GM23338 (cell line): ENCODE measurements around the gene ATP2A3. TPM values are rescaled to one million over a fixed set of nuclear protein-coding genes. Genes with fewer than 3 reads are reported as not detected.

Experiments used
- ATAC-seq: fragments of 200-7000 bp; cut with Tn5 transposase; 3 replicates; pipeline ENCODE4 v1.9.1; 2020
- DNase-seq: peaks from one replicate; pipeline ENCODE4 v3.0.0-alpha.2; 2015; ENCODE audit warnings: low spot score
- H2AFZ ChIP-seq: fragments of 200-600 bp; sonication (generic); 2 replicates; pipeline ENCODE4 v1.8.0; 2016; ENCODE audit warnings: antibody characterized with exemption, mild to moderate bottlenecking, moderate library complexity
- H3F3A ChIP-seq: fragments of 200-600 bp; sonication (generic); replicated peaks from 2 replicates; pipeline ENCODE4 v1.8.0; 2017; ENCODE audit warnings: antibody characterized with exemption, mixed run types, low read depth
- H3K27ac ChIP-seq: fragments of 200-600 bp; sonication (generic); 2 replicates; pipeline ENCODE4 v1.6.1; 2016; ENCODE audit warnings: low read depth
- H3K27me3 ChIP-seq: fragments of 200-600 bp; sonication (generic); 2 replicates; pipeline ENCODE4 v1.8.0; 2016; ENCODE audit warnings: mild to moderate bottlenecking, mixed run types, moderate library complexity; ENCODE audit not compliant: insufficient read depth
- H3K36me3 ChIP-seq: fragments of 200-600 bp; sonication (generic); 2 replicates; pipeline ENCODE4 v1.8.0; 2016; ENCODE audit warnings: mild to moderate bottlenecking; ENCODE audit not compliant: insufficient read depth
- H3K4me1 ChIP-seq: fragments of 200-600 bp; sonication (generic); 2 replicates; pipeline ENCODE4 v1.8.0; 2016; ENCODE audit warnings: mild to moderate bottlenecking, moderate library complexity; ENCODE audit not compliant: insufficient read depth
- H3K4me2 ChIP-seq: fragments of 200-600 bp; sonication (generic); 2 replicates; pipeline ENCODE4 v1.7.1; 2017; ENCODE audit warnings: mixed run types
- H3K4me3 ChIP-seq: fragments of 200-600 bp; sonication (generic); 2 replicates; pipeline ENCODE4 v1.6.1; 2016; ENCODE audit warnings: mixed run types
- H3K79me2 ChIP-seq: fragments of 200-600 bp; sonication (generic); replicated peaks from 2 replicates; pipeline ENCODE4 v1.8.0; 2017; ENCODE audit warnings: mild to moderate bottlenecking; ENCODE audit not compliant: insufficient read depth
- H3K9me2 ChIP-seq: fragments of 200-600 bp; sonication (generic); 2 replicates; pipeline ENCODE4 v1.8.0; 2017; ENCODE audit not compliant: insufficient read depth
- H4K20me1 ChIP-seq: fragments of 200-600 bp; sonication (generic); replicated peaks from 2 replicates; pipeline ENCODE4 v1.8.0; 2017; ENCODE audit warnings: mild to moderate bottlenecking; ENCODE audit not compliant: insufficient read depth
- H3K27ac Mint-ChIP-seq: 2 replicates; pipeline ENCODE4 v1.8.0; 2020; ENCODE audit warnings: inconsistent platforms, mild to moderate bottlenecking, moderate library complexity, mixed read lengths
- H3K27me3 Mint-ChIP-seq: 3 replicates; pipeline ENCODE4 v1.8.0; 2022; ENCODE audit warnings: low read depth, mild to moderate bottlenecking, moderate library complexity, mixed read lengths, inconsistent platforms; ENCODE audit not compliant: insufficient read depth, poor library complexity
- H3K36me3 Mint-ChIP-seq: 3 replicates; pipeline ENCODE4 v1.8.0; 2021; ENCODE audit warnings: low read depth, mild to moderate bottlenecking, inconsistent platforms, moderate library complexity, mixed read lengths
- H3K4me1 Mint-ChIP-seq: 3 replicates; pipeline ENCODE4 v1.8.0; 2020; ENCODE audit warnings: mild to moderate bottlenecking, inconsistent platforms, mixed read lengths
- H3K4me3 Mint-ChIP-seq: 3 replicates; pipeline ENCODE4 v1.8.0; 2021; ENCODE audit warnings: moderate library complexity, mild to moderate bottlenecking, inconsistent platforms, mixed read lengths
- H3K9me3 Mint-ChIP-seq: 3 replicates; pipeline ENCODE4 v1.8.0; 2020; ENCODE audit warnings: moderate library complexity, mild to moderate bottlenecking, inconsistent platforms, mixed read lengths
- CREB1 ChIP-seq: fragments of 250-450 bp; sonication (Bioruptor Pico); IDR thresholded peaks from 2 replicates; pipeline ENCODE4 v1.5.0; 2020; ENCODE audit warnings: low read depth, mild to moderate bottlenecking, moderate library complexity
- CTCF ChIP-seq, 2 experiments: fragments of 200-600 bp in 1 of 2; sonication (generic) in 1 of 2; conservative IDR thresholded peaks; 2 replicates each; pipeline versions ENCODE4 v1.5.1 to v1.6.1; 2016 to 2017; ENCODE audit warnings: antibody characterized with exemption in 2 of 2, low read depth in 2 of 2, mild to moderate bottlenecking in 2 of 2, moderate library complexity in 1 of 2
- EZH2 ChIP-seq: fragments of 200-600 bp; sonication (generic); IDR thresholded peaks from one replicate; pipeline ENCODE4 v1.8.0; 2017; ENCODE audit warnings: antibody characterized with exemption, mild to moderate bottlenecking, low read depth; ENCODE audit not compliant: unreplicated experiment
- EZH2phosphoT487 ChIP-seq: fragments of 200-600 bp; sonication (generic); IDR thresholded peaks from one replicate; pipeline ENCODE4 v1.8.1; 2018; ENCODE audit warnings: antibody characterized with exemption; ENCODE audit not compliant: unreplicated experiment
- JUNB ChIP-seq: IDR thresholded peaks from one replicate; pipeline ENCODE4 v1.6.1; 2016; ENCODE audit warnings: antibody characterized with exemption; ENCODE audit not compliant: unreplicated experiment
- NANOG ChIP-seq: IDR thresholded peaks from 2 replicates; pipeline ENCODE4 v1.6.1; 2016; ENCODE audit warnings: antibody characterized with exemption, borderline replicate concordance
- POLR2AphosphoS5 ChIP-seq: IDR thresholded peaks from 2 replicates; pipeline ENCODE4 v1.6.1; 2016; ENCODE audit warnings: antibody characterized with exemption, low read depth
- STAT1 ChIP-seq: IDR thresholded peaks from one replicate; pipeline ENCODE4 v1.6.1; 2016; ENCODE audit warnings: antibody characterized with exemption; ENCODE audit not compliant: unreplicated experiment
- ZNF114 ChIP-seq: fragments of 250-450 bp; sonication (Bioruptor Pico); IDR thresholded peaks from 2 replicates; pipeline ENCODE4 v1.5.0; 2020; ENCODE audit warnings: mild to moderate bottlenecking, moderate library complexity
- ZNF331 ChIP-seq: fragments of 250-450 bp; sonication (Bioruptor Pico); IDR thresholded peaks from 2 replicates; pipeline ENCODE4 v1.5.0; 2020; ENCODE audit warnings: low read depth, mild to moderate bottlenecking, moderate library complexity
- ZNF462 ChIP-seq: fragments of 250-450 bp; sonication (Bioruptor Pico); IDR thresholded peaks from 2 replicates; pipeline ENCODE4 v1.5.0; 2020; ENCODE audit warnings: mild to moderate bottlenecking, moderate library complexity
- polyA plus RNA-seq: library from polyadenylated mRNA; unstranded; fragments of >200 nt; fragmentation: Nextera tagmentation; extraction: Ambion mirVana; gene quantifications from 2 replicates; pipeline ENCODE4 v1.2.1, GENCODE V29; 2016
- total RNA-seq: library from RNA; depleted of rRNA; stranded (reverse); fragments of >200 nt; shearing (Covaris generic); gene quantifications from 2 replicates; pipeline ENCODE4 v1.2.3, GENCODE V29; 2014
- TF ChIP-seq, protein P1 (sequence below): IDR thresholded peaks from one replicate; pipeline ENCODE4 v1.6.1; 2018; ENCODE audit warnings: antibody characterized with exemption; ENCODE audit not compliant: unreplicated experiment
- TF ChIP-seq, protein P2 (sequence below): IDR thresholded peaks from 2 replicates; pipeline ENCODE4 v1.6.1; 2016; ENCODE audit warnings: antibody characterized with exemption

ATP2A3 gene
- total and polyA plus RNA-seq, 2 experiments from 2014 or later = 9.6 to 35.2 TPM

DNA sequence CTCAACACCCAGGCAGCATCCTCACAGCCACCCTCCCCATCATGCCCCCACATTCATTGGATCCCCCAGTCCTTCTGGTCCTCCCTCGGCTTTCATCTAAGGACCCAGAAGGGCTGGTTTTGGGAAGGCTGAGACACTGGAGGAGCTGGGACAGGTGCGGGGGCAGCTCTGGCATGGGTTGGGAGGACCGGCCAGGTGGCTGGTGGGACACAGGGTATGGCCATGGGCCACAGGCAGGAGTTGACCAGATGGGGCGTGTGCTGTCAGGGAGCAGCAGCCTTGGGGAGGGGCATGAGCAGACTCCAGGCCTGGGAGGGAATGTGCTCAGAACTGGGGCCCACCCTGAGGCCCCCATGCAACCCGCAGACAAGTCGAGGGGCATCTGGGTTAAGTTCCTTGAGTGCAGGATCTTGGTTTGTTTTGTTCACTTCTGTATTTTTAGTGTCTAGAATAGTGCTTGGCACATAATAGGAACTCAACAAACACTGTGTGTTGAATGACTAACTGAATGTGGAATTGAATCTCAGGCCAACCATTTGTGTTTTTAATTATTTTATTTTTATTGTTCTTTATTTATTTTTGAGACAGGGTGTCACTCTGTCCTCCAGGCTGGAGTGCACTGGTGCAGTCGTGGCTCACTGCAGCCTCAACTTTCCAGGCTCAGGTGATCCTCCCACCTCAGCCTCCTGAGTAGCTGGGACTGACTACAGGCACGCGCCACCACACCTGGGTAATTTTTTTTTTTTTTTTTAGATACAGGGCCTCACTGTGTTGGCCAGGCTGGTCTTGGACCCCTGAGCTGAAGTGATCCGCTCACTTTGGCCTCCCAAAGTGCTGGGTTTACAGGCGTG, 53.6 kb downstream of the ATP2A3 start:
- Histone ChIP-seq H3K79me2 (no peaks in the 10 kb centered on the region), H3K36me3 (no peaks in the 10 kb centered on the region), H2AFZ (no peak overlapping the region), H3K4me2 (no peak overlapping the region), H3K4me1 (no peaks in the 10 kb centered on the region; the same call in 1 of the 2 replicates), H4K20me1 (no peaks in the 10 kb centered on the region), H3K4me3 (no peak overlapping the region), H3F3A (no peaks in the 10 kb centered on the region), H3K27me3 (no peaks in the 10 kb centered on the region), H3K27ac (no peak overlapping the region), H3K9me2 (no peaks in the 10 kb centered on the region)
- Mint-ChIP-seq H3K36me3 (no peaks in the 10 kb centered on the region), H3K27ac (no peak overlapping the region), H3K4me1 (peaks cover 7% of the 10 kb centered on the region; the same call in 2 of the 3 replicates), H3K27me3 (peaks cover 9% of the 10 kb centered on the region), H3K9me3 (no peaks in the 10 kb centered on the region), H3K4me3 (no peak overlapping the region)
- ATAC-seq (no peak), DNase-seq (no peak)
- TF ChIP-seq EZH2phosphoT487 (no peak), EZH2 (no peak), STAT1 (no peak), CTCF (conservative IDR thresholded peaks at IDR 0.05; ENCODE audit: low read depth in 2 of 2) (no peak), CREB1 (CRISPR knock-in tag) (no peak), ZNF462 (CRISPR knock-in tag) (no peak), ZNF331 (CRISPR knock-in tag) (no peak), ZNF114 (CRISPR knock-in tag) (no peak), NANOG (no peak), POLR2AphosphoS5 (no peak), JUNB (no peak)
- TF ChIP-seq, protein P1, sequence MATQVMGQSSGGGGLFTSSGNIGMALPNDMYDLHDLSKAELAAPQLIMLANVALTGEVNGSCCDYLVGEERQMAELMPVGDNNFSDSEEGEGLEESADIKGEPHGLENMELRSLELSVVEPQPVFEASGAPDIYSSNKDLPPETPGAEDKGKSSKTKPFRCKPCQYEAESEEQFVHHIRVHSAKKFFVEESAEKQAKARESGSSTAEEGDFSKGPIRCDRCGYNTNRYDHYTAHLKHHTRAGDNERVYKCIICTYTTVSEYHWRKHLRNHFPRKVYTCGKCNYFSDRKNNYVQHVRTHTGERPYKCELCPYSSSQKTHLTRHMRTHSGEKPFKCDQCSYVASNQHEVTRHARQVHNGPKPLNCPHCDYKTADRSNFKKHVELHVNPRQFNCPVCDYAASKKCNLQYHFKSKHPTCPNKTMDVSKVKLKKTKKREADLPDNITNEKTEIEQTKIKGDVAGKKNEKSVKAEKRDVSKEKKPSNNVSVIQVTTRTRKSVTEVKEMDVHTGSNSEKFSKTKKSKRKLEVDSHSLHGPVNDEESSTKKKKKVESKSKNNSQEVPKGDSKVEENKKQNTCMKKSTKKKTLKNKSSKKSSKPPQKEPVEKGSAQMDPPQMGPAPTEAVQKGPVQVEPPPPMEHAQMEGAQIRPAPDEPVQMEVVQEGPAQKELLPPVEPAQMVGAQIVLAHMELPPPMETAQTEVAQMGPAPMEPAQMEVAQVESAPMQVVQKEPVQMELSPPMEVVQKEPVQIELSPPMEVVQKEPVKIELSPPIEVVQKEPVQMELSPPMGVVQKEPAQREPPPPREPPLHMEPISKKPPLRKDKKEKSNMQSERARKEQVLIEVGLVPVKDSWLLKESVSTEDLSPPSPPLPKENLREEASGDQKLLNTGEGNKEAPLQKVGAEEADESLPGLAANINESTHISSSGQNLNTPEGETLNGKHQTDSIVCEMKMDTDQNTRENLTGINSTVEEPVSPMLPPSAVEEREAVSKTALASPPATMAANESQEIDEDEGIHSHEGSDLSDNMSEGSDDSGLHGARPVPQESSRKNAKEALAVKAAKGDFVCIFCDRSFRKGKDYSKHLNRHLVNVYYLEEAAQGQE = no peak
- TF ChIP-seq, protein P2, sequence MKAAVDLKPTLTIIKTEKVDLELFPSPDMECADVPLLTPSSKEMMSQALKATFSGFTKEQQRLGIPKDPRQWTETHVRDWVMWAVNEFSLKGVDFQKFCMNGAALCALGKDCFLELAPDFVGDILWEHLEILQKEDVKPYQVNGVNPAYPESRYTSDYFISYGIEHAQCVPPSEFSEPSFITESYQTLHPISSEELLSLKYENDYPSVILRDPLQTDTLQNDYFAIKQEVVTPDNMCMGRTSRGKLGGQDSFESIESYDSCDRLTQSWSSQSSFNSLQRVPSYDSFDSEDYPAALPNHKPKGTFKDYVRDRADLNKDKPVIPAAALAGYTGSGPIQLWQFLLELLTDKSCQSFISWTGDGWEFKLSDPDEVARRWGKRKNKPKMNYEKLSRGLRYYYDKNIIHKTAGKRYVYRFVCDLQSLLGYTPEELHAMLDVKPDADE = no peak
